CD4-positive, alpha-beta T cell treated with Interleukin-12 subunit alpha and Interleukin-12 subunit beta, for 1 hour (primary cell): ENCODE results near the gene CACFD1.

ENCODE experiments used
- DNase-seq: peaks from one replicate; pipeline ENCODE4 v3.0.0-alpha.2; 2020

CACFD1 gene

GRCh38 chr9:133467101-133467500 lies 7.3 kb downstream of the CACFD1 start:
- no peak for DNase-seq

- no peak for DNase-seq
Observed at GRCh38 chr9:133468374-133468773, 8.6 kb downstream of the CACFD1 start.

GRCh38 chr9:133468777-133469421 lies 9.1 kb downstream of the CACFD1 start:
- no peak for DNase-seq

- no peak for DNase-seq
Observed at GRCh38 chr9:133470427-133470924, 10.7 kb downstream of the CACFD1 start.

- no peak for DNase-seq
Observed at GRCh38 chr9:133470988-133471387, 11.2 kb downstream of the CACFD1 start.

GRCh38 chr9:133471551-133472276 lies 11.9 kb downstream of the CACFD1 start:
- no peak for DNase-seq

- no peak for DNase-seq
Observed at GRCh38 chr9:133472277-133472645, 12.5 kb downstream of the CACFD1 start.

- DNase-seq, result no peak
Observed at GRCh38 chr9:133472753-133473378, 13.1 kb downstream of the CACFD1 start.

- DNase-seq, result no peak
Observed at GRCh38 chr9:133473743-133474142, 14.0 kb downstream of the CACFD1 start.

- DNase-seq, result no peak
Observed at GRCh38 chr9:133474215-133474614, 14.4 kb downstream of the CACFD1 start.

GRCh38 chr9:133474853-133475252 lies 15.1 kb downstream of the CACFD1 start:
- DNase-seq, result no peak

GRCh38 chr9:133475292-133476012 lies 15.7 kb downstream of the CACFD1 start:
- DNase-seq, result no peak

- no peak for DNase-seq
Observed at GRCh38 chr9:133476036-133476931, 16.5 kb downstream of the CACFD1 start.

GRCh38 chr9:133476941-133477340 lies 17.2 kb downstream of the CACFD1 start:
- no peak for DNase-seq

- DNase-seq, result no peak
Observed at GRCh38 chr9:133477461-133477860, 17.7 kb downstream of the CACFD1 start.

GRCh38 chr9:133477992-133478850 lies 18.4 kb downstream of the CACFD1 start:
- DNase-seq, result peak; percentile 22

GRCh38 chr9:133478851-133479711 lies 19.3 kb downstream of the CACFD1 start, which contains the start of gene SLC2A6:
Gene SLC2A6 (minus strand): TSS chr9:133479099. CDS start chr9:133479059, 40 bp downstream.
- DNase-seq, result peak; percentile 85

- DNase-seq, result no peak
Observed at GRCh38 chr9:133483611-133484010, 23.8 kb downstream of the CACFD1 start.

GRCh38 chr9:133484671-133485437 lies 25.1 kb downstream of the CACFD1 start:
- no peak for DNase-seq
